C1 segment of cervical spinal cord (tissue), 14 donors: ENCODE data around the gene SPRR2A.
"Not testable (repeated sequence)": the region's sequence is repeated elsewhere in the genome, so short reads cannot be mapped to it uniquely, and the experiment has no call there.

Experiments
- DNase-seq, 14 donors: peaks; one replicate each; lab custom pipeline; 2025; lab: John Stamatoyannopoulos, UW

Gene SPRR2A

DNA sequence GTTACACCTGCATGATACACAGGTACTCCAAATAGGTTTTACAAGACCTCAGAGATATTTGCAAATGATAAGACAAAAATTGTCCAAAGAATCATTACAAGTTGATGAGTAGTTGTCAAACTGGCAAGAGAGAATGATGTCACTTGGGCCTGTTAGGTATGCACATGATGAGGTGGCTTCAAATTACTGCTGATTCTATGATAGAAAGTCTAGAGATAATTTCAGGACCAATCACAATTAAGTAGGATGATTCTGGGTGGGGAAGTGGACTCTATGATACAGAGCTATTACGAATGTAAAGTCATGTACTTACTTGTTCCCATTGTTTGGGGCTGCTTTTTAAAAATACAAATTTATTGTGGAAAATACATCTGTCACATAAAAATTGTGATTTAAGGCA is 31.5 kb downstream of the SPRR2A start:
- no peak for DNase-seq

DNA sequence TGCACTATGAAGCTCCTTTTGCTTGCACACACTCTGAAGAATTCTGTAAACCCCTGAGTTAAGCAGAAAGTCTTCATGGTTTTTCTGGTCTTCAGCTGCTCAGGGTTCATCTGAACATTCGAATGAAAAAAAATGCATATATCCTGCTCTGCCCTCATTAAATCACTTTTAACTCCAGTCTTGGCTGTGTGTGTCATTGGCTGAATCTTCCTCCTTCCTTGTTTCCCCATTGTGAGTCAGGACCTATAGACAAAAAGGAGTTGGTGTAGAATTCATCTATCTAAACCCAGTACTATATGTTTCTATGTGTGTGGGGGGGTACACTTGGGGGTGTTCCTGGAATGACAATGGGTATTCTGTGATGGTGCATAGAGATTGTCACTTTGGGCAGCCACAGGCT is 32.9 kb downstream of the SPRR2A start:
- no peak for DNase-seq

DNA sequence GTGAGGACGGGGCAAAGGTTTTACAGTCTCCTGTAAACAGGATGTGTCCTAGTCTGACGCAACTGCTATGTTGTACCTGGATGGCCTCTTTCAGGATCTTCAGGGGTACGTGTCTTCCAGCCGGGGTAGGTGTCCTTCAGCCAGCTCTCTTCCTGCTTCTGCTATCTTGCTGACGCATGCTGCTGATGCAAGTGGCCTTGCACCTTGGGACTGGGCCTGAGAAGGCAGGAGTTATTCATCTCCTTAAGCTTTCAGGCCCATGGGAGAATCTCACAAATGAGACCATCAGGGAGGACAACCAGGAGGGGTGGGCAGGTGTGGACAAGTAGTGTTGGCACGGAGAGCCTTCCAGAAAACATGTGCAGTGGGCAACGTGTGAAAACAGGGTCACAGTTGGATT is 34.2 kb downstream of the SPRR2A start:
- no peak for DNase-seq

DNA sequence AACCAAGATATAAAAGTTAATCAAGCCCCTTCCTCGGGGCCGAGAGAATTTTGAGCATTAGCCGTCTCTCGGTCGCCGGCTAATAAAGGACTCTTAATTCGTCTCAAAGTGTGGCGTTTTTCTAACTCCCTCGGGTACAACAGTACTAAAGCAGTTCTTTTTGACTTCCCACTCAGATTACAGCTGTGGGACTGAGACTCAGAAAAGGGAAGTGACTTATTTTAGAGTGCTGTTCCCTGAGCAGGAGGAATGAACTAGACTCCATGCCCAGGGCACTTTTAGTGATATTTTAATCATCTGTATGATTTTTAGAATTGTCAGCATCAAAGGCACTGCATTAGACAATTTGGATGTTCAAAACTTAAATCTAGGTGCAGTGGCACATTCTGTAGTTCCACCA is 35.0 kb downstream of the SPRR2A start:
- not testable (repeated sequence) for DNase-seq

DNA sequence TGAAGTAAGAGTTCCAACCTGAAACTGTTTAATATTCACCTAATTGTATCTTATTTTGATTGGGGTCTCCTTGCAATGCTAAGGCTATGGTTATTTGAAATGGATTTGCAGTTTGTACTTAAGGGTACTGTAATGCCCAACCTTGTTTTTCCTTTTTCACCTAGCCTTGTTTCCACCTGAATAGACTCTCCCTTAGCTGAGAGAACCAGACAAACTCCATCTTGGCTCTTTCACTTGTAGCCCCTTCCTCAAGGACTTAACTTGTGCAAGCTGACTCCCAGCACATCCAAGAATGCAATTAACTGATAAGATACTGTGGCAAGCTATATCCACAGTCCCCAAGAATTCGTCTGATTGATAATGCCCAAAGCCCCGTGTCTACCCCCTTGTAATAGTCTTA is 35.5 kb downstream of the SPRR2A start:
- DNase-seq, result not testable (repeated sequence)

DNA sequence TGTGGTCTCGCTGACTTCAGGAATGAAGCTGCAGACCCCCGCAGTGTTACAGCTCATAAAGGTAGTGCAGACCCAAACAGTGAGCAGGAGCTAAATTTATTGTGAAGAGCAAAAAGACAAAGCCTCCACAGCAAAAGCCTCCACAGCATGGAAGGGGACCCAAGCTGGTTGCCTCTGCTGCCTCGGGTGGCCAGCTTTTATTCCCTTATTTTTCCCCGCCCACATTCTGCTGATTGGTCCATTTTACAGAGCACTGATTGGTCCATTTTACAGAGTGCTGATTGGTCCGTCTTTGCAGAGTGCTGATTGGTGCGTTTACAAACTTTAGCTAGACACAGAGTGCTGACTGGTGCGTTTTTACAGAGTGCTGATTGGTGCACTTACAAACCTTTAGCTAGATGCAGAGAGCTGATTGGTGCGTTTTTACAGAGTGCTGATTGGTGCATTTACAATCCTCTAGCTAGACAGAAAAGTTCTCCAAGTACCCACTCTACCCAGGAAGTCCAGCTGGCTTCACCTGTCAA is 46.0 kb downstream of the SPRR2A start:
- not testable (repeated sequence) for DNase-seq
